Thyroid gland (tissue), 4 donors: Measurements from ENCODE around the gene SHISA8. TPM values are rescaled to one million over a fixed set of nuclear protein-coding genes. Genes with fewer than 3 reads are reported as not detected.

Experiments used
- DNase-seq, 2 donors: peaks; one replicate each; pipeline ENCODE4 v3.0.0-alpha.2; 2019
- H3K27ac ChIP-seq, 3 donors: fragments of 200-600 bp; sonication (generic); 1 replicate in 2 of 3; 2 replicates in 1 of 3; pipeline ENCODE4 v1.5.1; 2016 to 2019; ENCODE audit warnings: mild to moderate bottlenecking in 1 of 3, moderate library complexity in 1 of 3
- H3K27me3 ChIP-seq: fragments of 200-600 bp; sonication (generic); one replicate; pipeline ENCODE4 v1.5.1; 2019
- H3K36me3 ChIP-seq, 2 donors: fragments of 200-600 bp; sonication (generic); one replicate each; pipeline ENCODE4 v1.5.1; 2016 to 2019
- H3K4me1 ChIP-seq, 2 donors: fragments of 200-600 bp; sonication (generic); one replicate each; pipeline ENCODE4 v1.5.1; 2017 to 2019
- H3K4me3 ChIP-seq, 3 donors: fragments of 200-600 bp; sonication (generic); replicated peaks in 1 of 3; 1 replicate in 2 of 3; 2 replicates in 1 of 3; pipeline ENCODE4 v1.5.1; 2016; ENCODE audit warnings: mild to moderate bottlenecking in 1 of 3
- H3K9me3 ChIP-seq: fragments of 200-600 bp; sonication (generic); one replicate; pipeline ENCODE4 v1.5.1; 2017
- CTCF ChIP-seq, 6 experiments: fragments of 200-600 bp in 3 of 6; fragments of 450-650 bp in 3 of 6; sonication (generic) in 3 of 6; IDR thresholded peaks; one replicate each; pipeline ENCODE4 v1.5.1; 2016 to 2019; ENCODE audit warnings: antibody characterized with exemption in 6 of 6, mild to moderate bottlenecking in 2 of 6, inconsistent platforms in 1 of 6, moderate library complexity in 1 of 6
- POLR2A ChIP-seq, 2 donors: fragments of 450-650 bp; IDR thresholded peaks; one replicate each; pipeline ENCODE4 v1.6.1; 2017; ENCODE audit warnings: antibody characterized with exemption in 2 of 2, mild to moderate bottlenecking in 2 of 2, moderate library complexity in 1 of 2
- WGBS, 2 donors: methylation state at CpG; one replicate each; pipeline ENCODE4 v1.1.5; 2017; 5-methylcytosine and 5-hydroxymethylcytosine counted together
- intact Hi-C: fragments of 100-400 bp; cut with DNase I; formaldehyde crosslinking; loops from one replicate; pipeline ENCODE4 v1.15.1; 2023
- total RNA-seq, 4 donors: library from RNA; depleted of rRNA; stranded (reverse); fragments of >200 nt; gene quantifications; one replicate each; pipeline ENCODE4 v1.2.3, GENCODE V29; 2016

The SHISA8 gene
- total RNA-seq, 4 donors from 2014 or later: not detected

- no peak for DNase-seq
- WGBS, 2 donors: 49 to 62% methylated on average over 8 to 11 of the region's 11 CpGs
- H3K4me1 ChIP-seq: peaks cover 10 to 30% of the 10 kb centered on the region in 2 donors
- H3K27ac ChIP-seq: no peak overlapping the region
- no peaks in the 10 kb centered on the region for H3K9me3 ChIP-seq
- intact Hi-C loops: no loop called here
- no peak overlapping the region for H3K4me3 ChIP-seq
- H3K27me3 ChIP-seq: peaks cover 17% of the 10 kb centered on the region
- H3K36me3 ChIP-seq: no peaks in the 10 kb centered on the region
- no peak for TF ChIP-seq CTCF (IDR thresholded peaks at IDR 0.05)
- no peak for TF ChIP-seq POLR2A (IDR thresholded peaks at IDR 0.05)
Observed at GRCh38 chr22:41917375-41917902, 2.6 kb upstream of the SHISA8 start.

- H3K27ac ChIP-seq: no peak overlapping the region
- no peaks in the 10 kb centered on the region for H3K36me3 ChIP-seq
- no peak for DNase-seq
- WGBS, 2 donors: 57 to 67% methylated on average over 10 of the region's 10 CpGs
- peaks cover 10 to 30% of the 10 kb centered on the region in 2 donors for H3K4me1 ChIP-seq
- TF ChIP-seq CTCF (IDR thresholded peaks at IDR 0.05): no peak
- TF ChIP-seq POLR2A (IDR thresholded peaks at IDR 0.05): no peak
- H3K27me3 ChIP-seq: peaks cover 23% of the 10 kb centered on the region
- H3K4me3 ChIP-seq: no peak overlapping the region
- intact Hi-C loops: no loop called here
- H3K9me3 ChIP-seq: no peaks in the 10 kb centered on the region
Observed at GRCh38 chr22:41916745-41917358, 2.0 kb upstream of the SHISA8 start.

- Histone ChIP-seq H3K36me3 (no peaks in the 10 kb centered on the region), H3K27me3 (peaks cover 32% of the 10 kb centered on the region), H3K9me3 (no peaks in the 10 kb centered on the region), H3K4me3 (no peak overlapping the region), H3K27ac (no peak overlapping the region), H3K4me1 (peaks cover 13 to 34% of the 10 kb centered on the region in 2 donors)
- 51 to 54% methylated on average over 9 to 11 of the region's 11 CpGs for WGBS, 2 donors
- TF ChIP-seq POLR2A (IDR thresholded peaks at IDR 0.05) (no peak), CTCF (IDR thresholded peaks at IDR 0.05) (no peak)
- DNase-seq: no peak
- intact Hi-C loops: no loop called here
Observed at GRCh38 chr22:41915786-41916493, 1.1 kb upstream of the SHISA8 start.

GRCh38 chr22:41914611-41915034 lies 251 bp downstream of the SHISA8 start:
- H3K27me3 ChIP-seq: peaks cover 36% of the 10 kb centered on the region
- intact Hi-C loops: no loop called here
- no peaks in the 10 kb centered on the region for H3K9me3 ChIP-seq
- no peaks in the 10 kb centered on the region for H3K36me3 ChIP-seq
- H3K4me3 ChIP-seq: peak overlapping the region in 1 of 3 donors; percentile 26
- no peak for TF ChIP-seq POLR2A (IDR thresholded peaks at IDR 0.05)
- no peak for TF ChIP-seq CTCF (IDR thresholded peaks at IDR 0.05)
- 3% methylated on average over 39 of the region's 67 CpGs; no CpG with 5 or more reads in 1 of the 2 donors for WGBS, 2 donors
- H3K27ac ChIP-seq: no peak overlapping the region
- H3K4me1 ChIP-seq: peaks cover 18 to 42% of the 10 kb centered on the region in 2 donors
- DNase-seq: no peak
